ENCODE data around the gene CCNT1.
"Not testable (repeated sequence)": the region's sequence is repeated elsewhere in the genome, so short reads cannot be mapped to it uniquely, and the experiment has no call there.

CCNT1 gene

GRCh38 chr12:48736456-48736855 lies 19.9 kb upstream of the CCNT1 start:
- no peaks in the 10 kb centered on the region for H3K4me1 ChIP-seq
- no peaks in the 10 kb centered on the region for H3K36me3 ChIP-seq (ENCODE audit: control insufficient read depth, insufficient read depth, low read length)
- no peak overlapping the region for H2AFZ ChIP-seq
- no peaks in the 10 kb centered on the region for H3K9me3 ChIP-seq (ENCODE audit: control insufficient read depth, low read length)
- no peak overlapping the region for H3K9ac ChIP-seq
- H3K27me3 ChIP-seq (ENCODE audit: control insufficient read depth, insufficient read depth, low read length), result no peaks in the 10 kb centered on the region
- H3K4me3 ChIP-seq (ENCODE audit: low read depth, low read length), result no peak overlapping the region
- TF ChIP-seq CTCF (IDR thresholded peaks at IDR 0.05), result no peak
- H3K4me2 ChIP-seq (ENCODE audit: low read length), result no peak overlapping the region
- H3K79me2 ChIP-seq, result no peaks in the 10 kb centered on the region
- H3K27ac ChIP-seq, result no peak overlapping the region

GRCh38 chr12:48728807-48729206 lies 12.3 kb upstream of the CCNT1 start:
- Histone ChIP-seq H3K9me3 (ENCODE audit: control insufficient read depth, low read length) (no peaks in the 10 kb centered on the region), H3K27ac (no peak overlapping the region), H3K4me3 (ENCODE audit: low read depth, low read length) (no peak overlapping the region), H2AFZ (no peak overlapping the region), H3K4me1 (no peaks in the 10 kb centered on the region), H3K9ac (no peak overlapping the region), H3K27me3 (ENCODE audit: control insufficient read depth, insufficient read depth, low read length) (no peaks in the 10 kb centered on the region), H3K36me3 (ENCODE audit: control insufficient read depth, insufficient read depth, low read length) (no peaks in the 10 kb centered on the region), H3K79me2 (no peaks in the 10 kb centered on the region), H3K4me2 (ENCODE audit: low read length) (no peak overlapping the region)
- TF ChIP-seq CTCF (IDR thresholded peaks at IDR 0.05), result no peak

DNA sequence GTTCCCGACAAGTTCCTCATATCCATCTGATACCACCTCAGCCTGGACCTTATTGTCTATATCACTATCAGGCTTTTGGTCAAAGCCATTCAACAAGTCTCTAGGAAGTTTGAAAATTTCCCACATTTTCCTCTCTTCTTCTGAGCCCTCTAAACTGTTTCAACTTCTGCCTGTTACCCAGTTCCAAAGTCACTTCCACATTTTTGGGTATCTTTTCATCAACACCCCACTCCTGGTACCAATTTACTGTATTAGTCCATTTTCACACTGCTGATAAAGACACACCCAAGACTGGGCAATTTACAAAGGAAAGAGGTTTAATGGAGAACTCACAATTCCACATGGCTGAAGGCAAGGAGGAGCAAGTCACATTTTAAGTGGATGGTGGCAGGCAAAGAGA lies 4.2 kb upstream of the CCNT1 start:
- H3K9ac ChIP-seq; H3K27ac ChIP-seq; H3K4me2 ChIP-seq (ENCODE audit: low read length); H3K9me3 ChIP-seq (ENCODE audit: control insufficient read depth, low read length); H3K4me1 ChIP-seq; H3K4me3 ChIP-seq (ENCODE audit: low read depth, low read length); H2AFZ ChIP-seq; H3K27me3 ChIP-seq (ENCODE audit: control insufficient read depth, insufficient read depth, low read length); H3K36me3 ChIP-seq (ENCODE audit: control insufficient read depth, insufficient read depth, low read length); H3K79me2 ChIP-seq: not testable (repeated sequence)

DNA sequence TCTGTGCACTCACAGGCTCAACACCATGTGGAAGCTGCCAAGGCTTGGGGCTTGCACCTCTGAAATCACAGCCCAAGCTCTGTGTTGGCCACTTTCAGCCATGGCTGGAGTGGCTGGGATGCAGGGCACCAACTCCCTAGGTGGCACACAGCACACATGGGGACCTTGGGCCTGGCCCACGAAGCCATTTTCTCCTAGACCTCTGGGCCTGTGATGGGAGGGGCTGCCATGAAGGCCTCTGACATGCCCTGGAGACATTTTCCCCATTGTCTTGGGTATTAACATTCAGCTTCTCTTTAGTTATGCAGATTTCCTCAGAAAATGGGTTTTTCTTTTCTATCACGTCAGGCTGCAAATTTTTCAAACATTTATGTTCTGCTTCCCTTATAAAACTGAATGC lies 3.7 kb upstream of the CCNT1 start:
- not testable (repeated sequence) for H3K9ac ChIP-seq; H2AFZ ChIP-seq; H3K4me3 ChIP-seq (ENCODE audit: low read depth, low read length); H3K27ac ChIP-seq; H3K36me3 ChIP-seq (ENCODE audit: control insufficient read depth, insufficient read depth, low read length); H3K4me1 ChIP-seq; H3K79me2 ChIP-seq; H3K4me2 ChIP-seq (ENCODE audit: low read length); H3K9me3 ChIP-seq (ENCODE audit: control insufficient read depth, low read length); H3K27me3 ChIP-seq (ENCODE audit: control insufficient read depth, insufficient read depth, low read length)

DNA sequence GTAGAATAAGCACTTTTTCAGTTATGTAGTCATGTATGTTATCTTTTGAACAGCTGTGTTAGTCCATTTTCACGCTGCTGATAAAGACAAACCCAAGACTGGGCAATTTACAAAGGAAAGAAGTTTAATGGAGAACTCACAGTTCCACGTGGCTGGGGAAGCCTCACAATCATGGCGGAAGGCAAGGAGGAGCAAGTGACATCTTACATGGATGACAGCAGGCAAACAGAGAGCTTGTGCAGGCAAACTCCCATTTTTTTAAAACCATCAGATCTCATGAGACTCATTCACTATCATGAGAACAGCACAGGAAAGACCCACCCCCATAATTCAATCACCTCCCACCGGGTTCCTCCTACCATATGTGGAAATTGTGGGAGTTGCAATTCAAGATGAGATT lies 2.5 kb upstream of the CCNT1 start:
- H3K9me3 ChIP-seq (ENCODE audit: control insufficient read depth, low read length); H3K27me3 ChIP-seq (ENCODE audit: control insufficient read depth, insufficient read depth, low read length); H3K36me3 ChIP-seq (ENCODE audit: control insufficient read depth, insufficient read depth, low read length); H2AFZ ChIP-seq; H3K4me3 ChIP-seq (ENCODE audit: low read depth, low read length); H3K4me1 ChIP-seq; H3K9ac ChIP-seq; H3K27ac ChIP-seq; H3K4me2 ChIP-seq (ENCODE audit: low read length): not testable (repeated sequence)
- peaks cover 12% of the 10 kb centered on the region for H3K79me2 ChIP-seq

DNA sequence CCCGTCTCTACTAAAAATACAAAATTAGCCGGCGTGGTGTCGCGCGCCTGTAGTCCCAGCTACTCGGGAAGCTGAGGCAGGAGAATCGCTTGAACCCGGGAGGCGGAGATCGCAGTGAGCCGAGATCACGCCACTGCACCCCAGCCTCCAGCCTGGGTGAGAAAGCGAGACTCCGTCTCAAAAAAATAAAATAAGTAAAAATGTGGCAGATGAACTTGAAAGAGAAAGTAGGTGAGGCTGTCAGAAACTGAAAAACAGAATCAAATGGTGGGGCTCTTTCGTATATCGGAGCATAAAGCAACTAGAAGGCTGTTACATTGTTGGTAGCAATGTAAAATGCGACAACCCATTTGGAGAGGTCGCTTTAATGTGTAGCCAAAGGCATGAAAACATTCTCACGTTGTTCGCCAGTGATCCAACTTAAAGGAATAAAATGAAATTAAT lies 767 bp upstream of the CCNT1 start:
- peak overlapping the region; percentile 71 for H2AFZ ChIP-seq
- H3K4me3 ChIP-seq (ENCODE audit: low read depth, low read length), result peak overlapping the region; percentile 84
- H3K9me3 ChIP-seq (ENCODE audit: control insufficient read depth, low read length), result no peaks in the 10 kb centered on the region
- no peaks in the 10 kb centered on the region for H3K36me3 ChIP-seq (ENCODE audit: control insufficient read depth, insufficient read depth, low read length)
- no peaks in the 10 kb centered on the region for H3K4me1 ChIP-seq
- H3K9ac ChIP-seq, result no peak overlapping the region
- H3K27ac ChIP-seq, result peak overlapping the region; percentile 93
- TF ChIP-seq CTCF (IDR thresholded peaks at IDR 0.05), result no peak
- H3K27me3 ChIP-seq (ENCODE audit: control insufficient read depth, insufficient read depth, low read length), result no peaks in the 10 kb centered on the region
- H3K79me2 ChIP-seq, result peaks cover 21% of the 10 kb centered on the region
- peak overlapping the region; percentile 89 for H3K4me2 ChIP-seq (ENCODE audit: low read length)

All from parathyroid adenoma (tissue), 2 donors.